ENCODE results near the gene ECI1. TPM values are rescaled to one million over a fixed set of nuclear protein-coding genes. Genes with fewer than 3 reads are reported as not detected.

The ECI1 gene
- total RNA-seq, 2 donors from 2014 or later, result 29.3 to 39.1 TPM

- peaks cover 67% of the 10 kb centered on the region for H3K36me3 ChIP-seq
- H3K27me3 ChIP-seq (replicated peaks; ENCODE audit: insufficient read depth), result no peaks in the 10 kb centered on the region
- H3K9me3 ChIP-seq, result no peaks in the 10 kb centered on the region
- no peak overlapping the region for H3K4me3 ChIP-seq
- H3K27ac ChIP-seq, result no peak overlapping the region
- H3K4me1 ChIP-seq (ENCODE audit: control insufficient read depth in 1 of 2, low read depth in 2 of 2), result peaks cover 1 to 5% of the 10 kb centered on the region in 2 donors
- ATAC-seq (ENCODE audit: insufficient number of reproducible peaks, low FRiP score, low read depth), result no peak
- DNase-seq (ENCODE audit: low spot score), result no peak
- TF ChIP-seq CTCF (IDR thresholded peaks at IDR 0.05), result no peak
Measured at GRCh38 chr16:2231016-2231931, 20.1 kb downstream of the ECI1 start.

- Histone ChIP-seq H3K9me3 (no peaks in the 10 kb centered on the region), H3K4me3 (no peak overlapping the region), H3K27ac (no peak overlapping the region), H3K27me3 (replicated peaks; ENCODE audit: insufficient read depth) (no peaks in the 10 kb centered on the region), H3K4me1 (ENCODE audit: control insufficient read depth in 1 of 2, low read depth in 2 of 2) (no peaks in the 10 kb centered on the region), H3K36me3 (peaks cover 62% of the 10 kb centered on the region)
- TF ChIP-seq CTCF (IDR thresholded peaks at IDR 0.05), result no peak
- DNase-seq (ENCODE audit: low spot score) (no peak), ATAC-seq (ENCODE audit: insufficient number of reproducible peaks, low FRiP score, low read depth) (no peak)
Measured at GRCh38 chr16:2230376-2230775, 21.0 kb downstream of the ECI1 start.

GRCh38 chr16:2229632-2230250 lies 21.6 kb downstream of the ECI1 start:
- no peak overlapping the region for H3K4me3 ChIP-seq
- H3K4me1 ChIP-seq (ENCODE audit: control insufficient read depth in 1 of 2, low read depth in 2 of 2), result peaks cover 5 to 6% of the 10 kb centered on the region in 2 donors
- no peak for DNase-seq (ENCODE audit: low spot score)
- ATAC-seq (ENCODE audit: insufficient number of reproducible peaks, low FRiP score, low read depth), result no peak
- no peak for TF ChIP-seq CTCF (IDR thresholded peaks at IDR 0.05)
- H3K36me3 ChIP-seq, result peaks cover 55% of the 10 kb centered on the region
- no peak overlapping the region for H3K27ac ChIP-seq
- H3K9me3 ChIP-seq, result no peaks in the 10 kb centered on the region
- H3K27me3 ChIP-seq (replicated peaks; ENCODE audit: insufficient read depth), result no peaks in the 10 kb centered on the region

GRCh38 chr16:2229091-2229490 lies 22.3 kb downstream of the ECI1 start:
- no peak for TF ChIP-seq CTCF (IDR thresholded peaks at IDR 0.05)

GRCh38 chr16:2228161-2228824 lies 23.1 kb downstream of the ECI1 start:
- Histone ChIP-seq H3K27me3 (replicated peaks; ENCODE audit: insufficient read depth) (no peaks in the 10 kb centered on the region), H3K36me3 (peaks cover 42% of the 10 kb centered on the region), H3K4me3 (no peak overlapping the region), H3K4me1 (ENCODE audit: control insufficient read depth in 1 of 2, low read depth in 2 of 2) (peaks cover 12 to 14% of the 10 kb centered on the region in 2 donors), H3K27ac (no peak overlapping the region), H3K9me3 (no peaks in the 10 kb centered on the region)
- DNase-seq (ENCODE audit: low spot score), result no peak
- ATAC-seq (ENCODE audit: insufficient number of reproducible peaks, low FRiP score, low read depth), result no peak
- no peak for TF ChIP-seq CTCF (IDR thresholded peaks at IDR 0.05)

More at GRCh38 chr16:2229091-2229490, 22.3 kb downstream of the ECI1 start:
- H3K36me3 ChIP-seq, result peaks cover 50% of the 10 kb centered on the region
- ATAC-seq (ENCODE audit: insufficient number of reproducible peaks, low FRiP score, low read depth), result no peak
- H3K27ac ChIP-seq, result no peak overlapping the region
- H3K27me3 ChIP-seq (replicated peaks; ENCODE audit: insufficient read depth), result no peaks in the 10 kb centered on the region
- no peak overlapping the region for H3K4me3 ChIP-seq
- H3K4me1 ChIP-seq (ENCODE audit: control insufficient read depth in 1 of 2, low read depth in 2 of 2), result peaks cover 11 to 13% of the 10 kb centered on the region in 2 donors
- no peaks in the 10 kb centered on the region for H3K9me3 ChIP-seq
- DNase-seq (ENCODE audit: low spot score), result no peak

All from thoracic aorta (tissue), 2 donors.